HG03565 (cell line): ENCODE data around the gene SELPLG.
"Not testable (repeated sequence)": the region's sequence is repeated elsewhere in the genome, so short reads cannot be mapped to it uniquely, and the experiment has no call there.

ENCODE experiments used
- ATAC-seq: cut with Tn5 transposase; IDR thresholded peaks from one replicate; pipeline ENCODE4 v1.9.1; 2021; ENCODE audit warnings: mild to moderate bottlenecking, moderate library complexity; ENCODE audit not compliant: unreplicated experiment

The SELPLG gene

GRCh38 chr12:108592033-108592909, 41.4 kb downstream of the SELPLG start:
- no peak for ATAC-seq

- ATAC-seq = no peak
Measured at GRCh38 chr12:108591267-108591980, 42.3 kb downstream of the SELPLG start.

DNA sequence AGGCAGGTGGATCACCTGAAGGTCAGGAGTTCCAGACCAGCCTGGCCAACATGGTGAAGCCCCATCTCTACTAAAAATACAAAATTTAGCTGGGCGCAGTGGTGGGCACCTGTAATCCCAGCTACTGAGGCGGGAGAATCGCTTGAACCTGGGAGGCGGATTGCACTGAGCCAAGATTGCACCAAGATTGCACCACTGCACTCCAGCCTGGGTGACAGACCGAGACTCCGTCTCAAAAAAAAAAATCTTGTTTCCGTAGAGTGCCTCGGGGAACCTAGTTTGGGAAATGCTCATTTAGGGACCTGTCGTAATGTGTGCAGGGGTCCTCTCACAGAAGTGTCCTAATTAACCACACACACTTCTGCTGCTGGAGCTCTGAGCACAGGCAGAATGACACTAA, 43.2 kb downstream of the SELPLG start:
- ATAC-seq = not testable (repeated sequence)

DNA sequence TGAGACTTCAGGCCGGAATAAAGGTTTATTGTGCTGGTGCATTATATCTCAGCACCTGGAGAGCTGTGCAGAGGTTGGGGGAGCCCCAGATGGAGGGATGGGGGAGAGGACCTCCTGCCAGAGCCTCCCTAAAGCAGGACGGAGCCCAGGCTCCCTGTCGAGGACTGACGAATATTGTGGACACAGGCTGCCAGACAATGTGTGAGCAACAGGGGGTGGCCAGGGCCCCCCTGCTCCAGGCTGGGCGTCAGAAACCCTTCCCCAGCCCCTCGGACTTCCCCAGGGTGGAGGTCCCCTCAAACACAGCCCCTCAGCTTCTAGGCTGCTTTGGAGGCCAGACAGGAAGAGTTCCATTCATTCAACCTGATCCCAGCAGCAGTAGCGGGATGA, 43.9 kb downstream of the SELPLG start:
- ATAC-seq = no peak

DNA sequence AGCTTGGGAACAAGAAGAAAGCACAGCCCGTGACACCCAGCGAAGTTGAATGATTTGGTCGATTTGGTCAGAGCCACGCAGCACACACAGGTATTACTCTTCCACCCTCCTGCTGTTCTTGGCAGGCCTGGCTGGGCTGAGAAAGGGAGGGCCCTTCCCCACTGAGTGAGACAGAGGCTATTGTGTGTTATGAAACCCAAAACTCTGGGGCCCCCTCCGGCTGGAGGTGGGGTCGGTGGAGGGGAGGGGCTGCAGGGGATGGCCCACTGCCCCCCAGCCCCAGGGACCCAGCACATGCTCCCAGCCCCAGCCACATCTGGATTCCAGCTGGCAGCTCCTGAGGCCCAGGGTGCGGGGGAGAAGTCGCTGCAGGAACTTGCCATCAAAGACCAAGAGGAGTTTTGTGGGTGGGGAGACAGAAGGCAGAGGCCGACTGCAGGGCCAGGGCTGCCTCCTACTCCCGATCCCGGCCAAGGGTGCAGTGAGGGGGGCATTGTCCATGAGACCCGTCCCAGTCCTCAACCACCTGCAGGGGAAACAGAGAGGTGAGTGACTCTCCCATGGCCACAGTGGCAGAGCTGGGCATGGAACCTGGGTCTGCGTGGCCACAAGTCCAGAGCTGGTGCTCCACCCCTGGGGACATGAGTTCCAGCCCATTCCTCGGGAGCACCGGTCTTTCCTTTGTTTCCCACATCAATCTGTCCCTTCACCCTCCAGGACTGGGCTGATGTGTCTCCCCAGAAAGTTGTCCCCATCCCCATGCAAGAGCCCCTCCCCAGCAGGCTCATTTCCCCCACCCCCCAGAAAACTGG, 44.5 kb downstream of the SELPLG start:
- ATAC-seq = no peak

GRCh38 chr12:108587826-108588225, 45.9 kb downstream of the SELPLG start:
- ATAC-seq = no peak

DNA sequence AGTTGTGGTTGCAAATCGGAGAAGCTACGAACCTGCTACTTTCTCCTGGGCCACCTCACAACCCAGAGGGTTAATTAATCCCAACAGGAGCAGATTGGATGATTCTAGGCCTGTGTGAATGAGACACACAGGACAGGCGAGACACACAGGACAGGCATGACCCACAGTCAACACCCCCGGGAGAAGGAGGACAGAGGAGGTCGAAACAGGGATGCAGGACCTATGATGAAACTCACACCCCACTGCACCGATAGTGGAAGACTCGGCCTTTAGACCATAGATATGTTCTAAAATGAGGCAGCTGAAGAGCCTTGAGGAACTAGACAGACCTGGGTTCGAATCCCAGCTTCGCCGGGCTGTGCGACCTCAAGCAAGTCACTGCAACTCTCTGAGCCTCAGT, 47.4 kb downstream of the SELPLG start:
- no peak for ATAC-seq

- no peak for ATAC-seq
Measured at GRCh38 chr12:108585864-108586263, 47.8 kb downstream of the SELPLG start.

DNA sequence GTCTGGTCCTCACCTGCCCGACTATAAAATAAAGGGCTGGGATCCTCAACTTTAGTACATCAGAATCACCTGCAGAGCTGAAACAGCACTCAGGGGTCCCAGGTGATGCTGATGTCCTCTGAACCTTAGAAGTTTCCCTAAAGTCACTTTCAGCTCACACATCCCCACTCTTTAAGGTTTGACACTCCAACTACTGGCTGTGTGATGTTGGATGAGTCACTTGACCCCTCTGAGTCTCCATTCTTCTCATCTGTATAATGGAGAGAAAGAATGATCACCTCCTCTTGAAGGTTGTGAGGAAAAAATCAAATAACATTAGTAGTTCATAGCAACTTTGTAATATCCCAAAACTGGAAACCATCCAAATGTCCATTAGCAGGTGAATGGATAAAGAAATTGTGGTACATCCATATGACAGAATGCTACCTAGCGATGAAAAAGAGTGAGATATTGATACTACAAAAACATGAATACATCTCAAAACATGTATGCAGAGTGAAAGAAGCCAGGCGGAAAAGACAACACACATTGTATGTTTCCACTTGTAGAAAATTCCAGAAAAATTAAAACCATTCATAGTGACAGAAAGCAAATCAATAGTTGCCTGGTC, 49.1 kb downstream of the SELPLG start:
- no peak for ATAC-seq

DNA sequence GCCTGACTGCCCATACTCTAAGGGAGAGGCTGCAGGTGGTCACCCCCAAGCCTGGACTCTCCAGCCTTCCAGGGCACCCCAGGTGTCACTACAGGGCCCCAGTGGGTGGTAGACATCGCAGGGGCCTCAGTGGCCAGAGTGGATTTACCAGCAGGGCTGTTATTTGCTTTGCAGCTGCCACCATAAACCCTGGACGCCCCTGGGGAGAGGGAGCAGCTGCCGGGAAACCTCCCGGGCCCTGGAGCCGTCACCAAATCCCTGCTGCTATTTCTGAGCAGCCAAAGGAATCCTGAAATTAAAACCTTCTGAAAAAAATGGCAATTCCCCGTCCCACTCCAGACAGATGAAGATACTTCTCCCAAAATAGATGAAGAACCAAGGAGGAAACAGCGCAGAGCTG, 49.7 kb downstream of the SELPLG start:
- no peak for ATAC-seq

- no peak for ATAC-seq
Measured at GRCh38 chr12:108582978-108583770, 50.5 kb downstream of the SELPLG start.

GRCh38 chr12:108582509-108582908, 51.2 kb downstream of the SELPLG start:
- ATAC-seq = no peak

DNA sequence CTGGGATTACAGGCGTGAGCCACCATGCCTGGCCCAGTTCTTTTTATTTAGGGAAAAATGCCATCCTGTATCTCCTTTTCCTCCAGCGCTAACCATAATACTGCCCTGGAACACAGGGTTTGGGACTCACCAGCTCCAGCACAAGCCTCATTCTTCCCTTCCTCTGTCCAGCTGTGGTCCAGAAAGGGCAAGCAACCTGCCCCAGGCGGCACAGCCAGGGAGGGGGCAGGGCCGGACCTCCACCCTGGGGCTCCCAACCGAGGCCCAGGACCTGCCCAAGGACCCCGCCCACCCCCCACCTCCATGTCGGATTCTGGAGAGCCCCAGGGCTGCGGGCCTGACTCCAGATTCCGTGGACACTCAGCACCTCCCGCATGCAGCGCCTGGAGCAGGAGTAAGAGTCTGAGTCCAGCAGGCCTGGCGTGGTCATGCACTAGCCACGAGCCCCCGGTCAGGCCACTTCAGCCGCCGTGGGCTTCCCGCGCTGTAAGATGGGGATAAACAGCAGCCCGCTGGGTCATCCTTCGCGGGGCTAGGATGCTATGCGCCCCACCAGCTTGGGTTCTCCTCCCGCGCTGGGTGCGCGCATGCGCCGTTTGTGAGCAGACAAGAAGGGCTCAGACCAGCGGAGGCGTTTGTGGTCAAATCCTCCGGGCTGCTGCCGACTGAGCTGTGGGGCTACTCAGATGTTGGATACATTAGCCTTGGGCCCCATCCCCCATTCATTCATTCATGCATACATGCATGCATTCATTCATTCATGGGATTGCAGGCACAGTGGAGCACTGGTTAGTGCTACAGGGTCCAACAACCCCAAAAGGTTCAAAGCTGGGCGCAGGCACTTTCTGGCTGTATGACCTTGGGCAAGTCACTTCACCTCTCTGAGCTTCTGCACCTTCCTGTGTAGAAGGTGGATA, 52.1 kb downstream of the SELPLG start:
- ATAC-seq = no peak

DNA sequence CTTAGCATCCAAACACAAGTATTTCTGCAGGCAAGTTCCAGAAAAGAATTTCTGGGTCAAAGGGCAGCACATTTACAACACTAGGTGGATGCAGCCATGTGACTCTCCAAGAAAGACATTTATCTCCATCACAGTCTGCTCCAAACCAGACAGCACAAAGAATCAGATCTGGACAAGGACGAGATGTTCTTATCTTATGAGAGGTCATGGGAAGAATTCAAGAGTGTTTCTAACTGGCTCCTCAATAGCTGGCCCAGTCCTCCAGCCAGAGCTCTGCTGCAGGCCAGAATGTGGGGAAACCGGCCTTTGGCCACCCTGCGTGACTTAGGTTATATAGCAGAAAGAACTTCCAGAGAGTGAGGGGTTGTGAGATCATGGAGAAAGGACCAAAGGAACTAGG, 53.2 kb downstream of the SELPLG start:
- no peak for ATAC-seq

DNA sequence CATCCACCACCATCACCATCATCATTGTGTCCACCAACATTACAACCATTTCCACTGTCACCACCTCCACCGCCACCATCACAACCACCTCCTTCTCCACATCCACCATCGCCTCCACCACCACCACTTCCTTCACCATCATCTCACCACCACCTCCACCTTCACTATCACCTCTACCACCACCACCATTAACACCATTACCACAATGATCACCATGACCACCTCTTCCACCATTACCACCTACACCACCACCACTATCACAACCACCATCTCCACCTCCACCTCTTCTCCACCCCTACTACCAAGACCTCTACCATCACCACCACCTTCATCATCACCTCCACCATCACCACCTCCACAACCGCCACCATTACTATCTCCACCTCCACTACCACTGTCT, 54.9 kb downstream of the SELPLG start:
- no peak for ATAC-seq

DNA sequence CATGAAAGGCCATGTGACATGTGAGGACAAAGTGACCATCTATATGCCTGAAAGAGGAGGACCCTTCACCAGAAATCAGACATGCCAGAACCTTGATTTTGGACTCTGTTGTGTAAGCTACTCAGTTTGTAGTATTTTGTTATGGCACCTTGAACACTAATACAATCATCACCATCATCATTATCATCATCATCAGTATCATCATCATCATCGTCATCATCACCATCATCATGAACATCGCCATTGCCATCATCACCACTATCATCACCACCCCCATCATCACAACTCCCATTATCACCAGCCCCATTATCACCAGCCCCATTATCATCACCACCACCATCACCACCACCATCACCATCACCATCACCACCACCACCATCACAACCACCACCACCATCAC, 55.4 kb downstream of the SELPLG start:
- ATAC-seq = no peak

- ATAC-seq = no peak
Measured at GRCh38 chr12:108577458-108577857, 56.2 kb downstream of the SELPLG start.

GRCh38 chr12:108576660-108577234, 56.9 kb downstream of the SELPLG start:
- ATAC-seq = no peak
